Right kidney (tissue), 1 donor: ENCODE measurements around the gene HELZ.
"Not testable (repeated sequence)": the region's sequence is repeated elsewhere in the genome, so short reads cannot be mapped to it uniquely, and the experiment has no call there.

Experiments used
- DNase-seq: peaks from one replicate; pipeline ENCODE4 v3.0.0-alpha.2; 2016

Gene HELZ

DNA sequence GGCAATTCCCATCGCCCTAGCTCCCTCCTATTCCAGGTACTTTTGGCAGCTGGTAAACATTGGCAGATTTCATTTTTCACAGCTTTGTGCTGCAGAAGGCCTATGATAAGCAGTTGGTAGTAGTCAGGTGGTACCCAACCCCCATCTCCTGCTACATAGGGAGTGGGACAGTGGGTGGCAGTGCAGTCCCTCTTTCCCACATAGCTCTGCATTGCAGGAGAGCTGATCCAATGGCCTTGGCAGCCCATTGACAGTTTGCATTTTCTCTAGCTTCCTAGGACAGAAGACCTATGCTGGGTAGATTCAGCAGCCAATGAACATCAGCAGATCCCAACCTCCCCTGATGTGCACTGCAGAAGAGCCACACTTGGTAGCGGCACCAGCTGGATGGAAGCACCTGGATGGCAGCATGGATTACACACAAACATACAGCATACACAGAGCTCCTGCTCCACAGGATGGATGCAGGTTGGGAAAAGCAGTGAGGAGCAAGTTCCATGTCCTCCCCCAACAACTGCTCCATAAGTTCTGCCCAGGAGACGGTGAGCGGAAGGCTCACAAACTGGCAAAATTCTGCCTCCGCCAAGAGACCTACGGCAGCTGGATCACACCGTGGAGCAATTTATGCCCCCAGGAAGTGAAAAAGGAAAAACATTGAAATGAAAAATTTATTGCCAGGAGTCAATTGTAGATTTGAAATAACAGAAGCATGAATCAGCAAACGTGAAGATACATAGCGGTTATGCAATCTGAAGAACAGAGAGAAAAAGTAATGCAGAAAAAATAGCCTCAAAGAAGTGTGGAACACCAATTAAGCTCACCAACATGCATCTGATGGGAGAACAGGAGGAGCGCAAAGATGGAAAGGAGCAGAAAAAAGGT lies 105.0 kb downstream of the HELZ start:
- no peak for DNase-seq

DNA sequence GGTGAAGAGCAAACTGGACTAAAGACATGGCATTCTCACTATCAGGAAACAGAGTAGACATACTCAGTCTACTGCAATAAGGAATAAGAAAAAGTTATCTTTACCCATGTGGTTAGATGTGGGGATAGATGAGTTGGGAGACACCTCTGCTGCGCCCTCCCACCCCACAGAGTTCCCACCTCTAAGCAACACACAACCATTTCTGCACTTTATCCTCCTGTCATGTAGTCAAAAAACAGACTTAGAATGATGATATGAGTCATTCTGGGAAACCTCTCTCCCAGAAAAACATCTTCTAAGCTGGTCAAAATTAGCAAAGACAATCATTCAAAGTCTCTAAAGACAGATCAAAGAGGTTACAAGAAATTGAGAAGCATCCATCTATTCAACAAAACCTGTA lies 105.7 kb downstream of the HELZ start:
- DNase-seq = no peak

GRCh38 chr17:67138392-67138791 lies 106.6 kb downstream of the HELZ start:
- no peak for DNase-seq

GRCh38 chr17:67137860-67138259 lies 107.1 kb downstream of the HELZ start:
- no peak for DNase-seq

GRCh38 chr17:67137026-67137370 lies 108.0 kb downstream of the HELZ start:
- no peak for DNase-seq

GRCh38 chr17:67136191-67137025 lies 108.6 kb downstream of the HELZ start:
- DNase-seq = no peak

GRCh38 chr17:67133161-67133560 lies 111.8 kb downstream of the HELZ start:
- no peak for DNase-seq

DNA sequence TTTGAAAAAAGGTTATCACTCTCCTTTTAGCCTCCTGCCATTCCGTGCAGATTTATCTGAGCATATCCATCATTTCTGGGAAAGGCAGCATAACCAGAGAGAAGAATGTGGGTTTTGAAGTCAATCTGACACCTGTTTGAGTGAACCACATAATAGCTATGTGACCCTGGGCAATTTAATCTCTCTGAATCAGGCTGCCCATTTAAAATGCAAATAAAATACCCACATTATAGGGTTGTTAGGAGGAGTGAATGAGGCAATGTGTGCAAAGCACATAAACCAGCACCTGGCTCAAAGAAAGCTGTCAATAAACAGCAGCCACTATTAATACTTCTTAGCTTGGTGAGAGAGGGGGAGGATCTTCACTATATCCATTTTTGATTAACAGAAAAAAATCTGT lies 112.6 kb downstream of the HELZ start:
- no peak for DNase-seq

- no peak for DNase-seq
Observed at GRCh38 chr17:67130768-67131167, 114.2 kb downstream of the HELZ start.

DNA sequence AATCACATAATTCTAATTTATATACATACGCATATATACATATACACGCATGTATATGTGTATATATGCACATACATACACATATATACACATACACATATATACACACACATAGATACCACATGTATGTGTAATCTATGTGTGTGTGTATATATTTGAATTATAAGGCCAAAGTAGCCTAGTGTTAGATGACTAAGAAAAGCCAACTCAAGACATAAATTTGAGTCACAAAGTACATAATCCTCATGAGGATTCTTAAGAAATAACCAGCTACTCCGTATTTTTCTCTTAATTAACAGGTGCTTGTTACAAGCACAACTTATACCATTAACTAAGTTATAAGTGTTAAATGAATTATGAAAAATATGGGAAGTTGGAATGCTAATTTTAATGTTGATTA lies 115.7 kb downstream of the HELZ start:
- no peak for DNase-seq

- no peak for DNase-seq
Observed at GRCh38 chr17:67128700-67129099, 116.3 kb downstream of the HELZ start.

DNA sequence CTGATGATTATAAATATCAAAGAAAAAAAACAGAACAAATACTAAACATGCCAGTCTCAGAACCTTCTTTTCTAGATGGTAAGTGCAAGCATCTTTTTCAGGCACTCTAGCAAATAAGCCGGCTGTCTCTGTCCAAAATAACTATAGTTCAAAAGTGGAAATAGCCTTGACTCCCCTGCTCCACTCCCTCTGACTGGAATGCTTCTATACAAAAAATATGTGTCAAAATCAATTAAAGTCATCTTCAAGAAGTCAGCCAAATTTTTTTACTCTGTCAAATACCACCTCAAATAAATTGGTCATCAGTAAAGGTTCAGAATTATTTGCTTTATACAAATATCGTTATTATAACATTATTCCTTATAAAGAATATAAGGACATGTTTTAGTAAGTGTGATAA lies 117.1 kb downstream of the HELZ start:
- DNase-seq = no peak

- no peak for DNase-seq
Observed at GRCh38 chr17:67126983-67127382, 118.0 kb downstream of the HELZ start.

- DNase-seq = not testable (repeated sequence)
Observed at GRCh38 chr17:67126543-67126942, 118.5 kb downstream of the HELZ start.

DNA sequence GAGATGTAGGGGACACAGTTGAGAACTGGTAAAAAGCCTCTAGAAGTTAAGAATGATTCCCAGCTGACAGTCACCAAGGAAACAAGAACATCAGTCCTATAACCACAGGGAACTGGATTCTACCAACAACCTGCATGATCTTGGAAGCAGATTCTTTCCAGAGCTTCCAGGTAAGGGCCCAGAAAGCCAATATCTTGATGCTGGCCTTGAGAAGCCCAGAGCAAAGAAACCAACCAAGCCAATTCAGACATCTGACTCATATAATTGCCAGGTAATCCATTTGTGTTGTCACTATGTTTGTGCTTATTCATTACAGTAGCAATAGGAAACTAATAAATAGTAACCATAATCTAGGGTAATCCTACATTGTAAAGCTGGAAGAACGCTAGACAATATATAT lies 119.1 kb downstream of the HELZ start:
- no peak for DNase-seq

DNA sequence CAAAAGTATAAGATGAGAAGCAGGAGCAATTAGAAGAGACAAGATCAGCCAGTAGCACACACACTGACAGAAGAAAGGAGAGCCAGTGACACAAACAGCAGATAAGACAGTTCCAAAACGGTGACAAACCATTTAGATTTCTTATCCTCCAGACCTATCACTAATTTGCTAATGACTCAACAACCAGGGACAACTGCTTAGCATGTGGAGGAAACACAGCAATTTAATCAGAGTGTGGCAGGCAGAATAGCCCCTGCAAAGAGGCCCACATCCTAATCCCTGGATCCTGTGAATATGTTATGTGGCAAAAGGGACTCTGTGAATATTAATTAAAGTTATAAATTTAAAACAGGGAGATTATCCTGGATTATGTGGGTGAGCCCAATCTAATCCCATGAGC lies 119.6 kb downstream of the HELZ start:
- no peak for DNase-seq

DNA sequence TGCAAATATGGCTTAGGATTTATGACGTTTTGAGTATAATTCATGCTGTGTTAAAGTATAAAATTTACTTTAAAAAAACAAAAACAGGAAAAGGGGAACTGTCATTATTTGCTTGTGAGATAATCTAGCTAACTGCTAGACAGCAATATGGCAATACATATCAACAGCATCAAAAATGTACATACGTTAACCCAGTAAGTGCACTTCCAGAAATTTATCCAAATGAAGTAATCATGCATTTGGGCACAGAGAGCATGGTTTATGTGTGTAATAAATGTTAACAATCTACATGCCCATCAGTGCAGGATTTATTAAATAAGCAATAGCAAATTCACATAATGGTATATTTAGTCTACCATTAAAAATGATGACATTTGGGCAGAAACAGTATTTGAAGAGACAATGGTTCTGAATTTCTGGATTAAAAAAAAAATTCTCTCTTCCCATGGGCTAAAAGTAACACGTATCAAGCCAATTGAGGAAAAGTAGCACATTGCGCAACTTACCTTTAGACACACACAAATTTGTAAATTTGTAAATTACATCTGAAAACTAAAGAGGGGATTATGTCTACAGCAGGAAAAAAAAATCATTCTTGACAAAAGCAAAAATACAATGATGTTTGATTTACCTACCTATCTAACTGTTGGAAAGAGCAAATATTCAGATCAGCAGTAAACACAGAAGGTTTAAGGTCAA lies 120.4 kb downstream of the HELZ start:
- no peak for DNase-seq

GRCh38 chr17:67123699-67124098 lies 121.3 kb downstream of the HELZ start:
- no peak for DNase-seq

GRCh38 chr17:67121316-67121891 lies 123.6 kb downstream of the HELZ start:
- DNase-seq = no peak

GRCh38 chr17:67119102-67119501 lies 125.9 kb downstream of the HELZ start:
- no peak for DNase-seq

DNA sequence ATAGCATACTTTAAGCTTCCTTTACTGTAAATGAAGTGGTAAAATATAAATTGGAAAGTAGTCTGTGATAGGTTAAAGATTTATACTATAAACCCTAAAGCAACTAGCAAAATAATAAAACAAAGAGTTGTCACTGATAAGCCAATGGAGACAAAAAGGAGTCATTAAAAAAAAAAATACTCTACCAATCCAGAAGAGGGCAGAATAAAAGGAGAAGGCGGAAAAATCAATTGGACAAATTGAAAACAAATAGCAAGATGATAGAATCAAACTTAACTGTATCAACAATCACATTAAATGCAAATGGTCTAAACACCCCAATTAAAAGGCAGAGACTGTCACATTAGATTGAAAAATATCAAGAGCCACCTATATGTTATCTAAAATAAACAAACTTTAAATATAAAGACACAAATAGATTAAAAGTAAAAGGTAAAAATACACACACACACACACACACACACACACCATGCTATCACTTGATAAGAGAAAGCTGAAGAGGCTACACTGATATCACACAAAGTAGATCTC lies 128.9 kb downstream of the HELZ start:
- no peak for DNase-seq

- no peak for DNase-seq
Observed at GRCh38 chr17:67115401-67115800, 129.6 kb downstream of the HELZ start.
